ENCODE measurements around the gene IQSEC1. TPM values are rescaled to one million over a fixed set of nuclear protein-coding genes. Genes with fewer than 3 reads are reported as not detected.

Gene IQSEC1
- polyA plus RNA-seq, 1 donor (not counting 4 experiments of a cell fraction or from before 2014, with no cell fraction given) = 2.8 TPM

GRCh38 chr3:13064964-13065363, 8.3 kb downstream of the IQSEC1 start:
- Histone ChIP-seq H3K4me3 (ENCODE audit: control insufficient read depth in 2 of 3, extremely low read depth in 1 of 3, insufficient read depth in 2 of 3, low read depth in 1 of 3, low read length in 3 of 3) (no peak overlapping the region), H3K79me2 (ENCODE audit: control insufficient read depth, insufficient read depth, low read length) (no peaks in the 10 kb centered on the region), H3K9me3 (ENCODE audit: control insufficient read depth, low read depth, low read length) (no peaks in the 10 kb centered on the region), H3K36me3 (ENCODE audit: control insufficient read depth in 2 of 2, extremely low read depth in 1 of 2, insufficient read depth in 2 of 2, low read length in 2 of 2) (no peaks in the 10 kb centered on the region), H3K27me3 (ENCODE audit: control insufficient read depth, extremely low read depth, insufficient read depth, low read length) (peaks cover 4% of the 10 kb centered on the region), H3K4me1 (ENCODE audit: control insufficient read depth, extremely low read depth, insufficient read depth, low read length) (no peaks in the 10 kb centered on the region), H3K4me2 (ENCODE audit: control insufficient read depth, extremely low read depth, insufficient read depth, low read depth, low read length) (no peak overlapping the region), H4K20me1 (ENCODE audit: control insufficient read depth, extremely low read depth, insufficient read depth, low read length) (no peaks in the 10 kb centered on the region), H3K27ac (ENCODE audit: control insufficient read depth, insufficient read depth, low read length) (no peak overlapping the region), H3K9ac (ENCODE audit: control insufficient read depth, extremely low read depth, insufficient read depth, low read length) (no peak overlapping the region), H2AFZ (ENCODE audit: control insufficient read depth, low read length) (no peak overlapping the region), H3K9me1 (ENCODE audit: control insufficient read depth, extremely low read depth, insufficient read depth, low read length) (no peaks in the 10 kb centered on the region)
- dilution Hi-C loops (cut with MboI; ENCODE audit: extremely low pct_ligation_motif_present, low sequenced_read_pairs) = no loop called here
- TF ChIP-seq CTCF (optimal IDR thresholded peaks at IDR 0.05 in 1 of 3, IDR thresholded peaks at IDR 0.05 in 1 of 3, conservative IDR thresholded peaks at IDR 0.05 in 1 of 3; ENCODE audit: extremely low read depth in 1 of 3, insufficient read depth in 2 of 3, low read length in 3 of 3) (no peak), EZH2 (IDR thresholded peaks at IDR 0.05; ENCODE audit: low read length) (no peak)
- FAIRE-seq (no peak), DNase-seq (ENCODE audit: low read depth, low spot score) (no peak)

GRCh38 chr3:13064159-13064868, 8.9 kb downstream of the IQSEC1 start:
- no peak for FAIRE-seq
- TF ChIP-seq EZH2 (IDR thresholded peaks at IDR 0.05; ENCODE audit: low read length) = no peak
- no peak for TF ChIP-seq CTCF (optimal IDR thresholded peaks at IDR 0.05 in 1 of 3, IDR thresholded peaks at IDR 0.05 in 1 of 3, conservative IDR thresholded peaks at IDR 0.05 in 1 of 3; ENCODE audit: extremely low read depth in 1 of 3, insufficient read depth in 2 of 3, low read length in 3 of 3)

More at GRCh38 chr3:13064159-13064868, 8.9 kb downstream of the IQSEC1 start:
- Histone ChIP-seq H2AFZ (ENCODE audit: control insufficient read depth, low read length) (no peak overlapping the region), H3K79me2 (ENCODE audit: control insufficient read depth, insufficient read depth, low read length) (no peaks in the 10 kb centered on the region), H3K4me1 (ENCODE audit: control insufficient read depth, extremely low read depth, insufficient read depth, low read length) (no peaks in the 10 kb centered on the region), H3K27me3 (ENCODE audit: control insufficient read depth, extremely low read depth, insufficient read depth, low read length) (peaks cover 4% of the 10 kb centered on the region), H3K9me3 (ENCODE audit: control insufficient read depth, low read depth, low read length) (no peaks in the 10 kb centered on the region), H3K36me3 (ENCODE audit: control insufficient read depth in 2 of 2, extremely low read depth in 1 of 2, insufficient read depth in 2 of 2, low read length in 2 of 2) (no peaks in the 10 kb centered on the region), H3K27ac (ENCODE audit: control insufficient read depth, insufficient read depth, low read length) (no peak overlapping the region), H3K4me3 (ENCODE audit: control insufficient read depth in 2 of 3, extremely low read depth in 1 of 3, insufficient read depth in 2 of 3, low read depth in 1 of 3, low read length in 3 of 3) (no peak overlapping the region), H3K9ac (ENCODE audit: control insufficient read depth, extremely low read depth, insufficient read depth, low read length) (no peak overlapping the region), H3K9me1 (ENCODE audit: control insufficient read depth, extremely low read depth, insufficient read depth, low read length) (no peaks in the 10 kb centered on the region), H4K20me1 (ENCODE audit: control insufficient read depth, extremely low read depth, insufficient read depth, low read length) (no peaks in the 10 kb centered on the region), H3K4me2 (ENCODE audit: control insufficient read depth, extremely low read depth, insufficient read depth, low read depth, low read length) (no peak overlapping the region)
- DNase-seq (ENCODE audit: low read depth, low spot score) = no peak
- dilution Hi-C loops (cut with MboI; ENCODE audit: extremely low pct_ligation_motif_present, low sequenced_read_pairs) = no loop called here
